ENCODE data around the gene FAAP20.
A peak's percentile ranks its signal among the peaks of the same experiment; 100 is the strongest.

The FAAP20 gene

DNA sequence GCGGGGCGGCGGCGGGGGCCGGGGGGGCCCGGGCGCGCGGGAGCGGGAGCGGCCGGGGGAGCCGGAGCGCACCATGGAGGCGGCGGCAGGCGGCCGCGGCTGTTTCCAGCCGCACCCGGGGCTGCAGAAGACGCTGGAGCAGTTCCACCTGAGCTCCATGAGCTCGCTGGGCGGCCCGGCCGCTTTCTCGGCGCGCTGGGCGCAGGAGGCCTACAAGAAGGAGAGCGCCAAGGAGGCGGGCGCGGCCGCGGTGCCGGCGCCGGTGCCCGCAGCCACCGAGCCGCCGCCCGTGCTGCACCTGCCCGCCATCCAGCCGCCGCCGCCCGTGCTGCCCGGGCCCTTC is 34.1 kb upstream of the FAAP20 start:
- TF ChIP-seq, protein P1, sequence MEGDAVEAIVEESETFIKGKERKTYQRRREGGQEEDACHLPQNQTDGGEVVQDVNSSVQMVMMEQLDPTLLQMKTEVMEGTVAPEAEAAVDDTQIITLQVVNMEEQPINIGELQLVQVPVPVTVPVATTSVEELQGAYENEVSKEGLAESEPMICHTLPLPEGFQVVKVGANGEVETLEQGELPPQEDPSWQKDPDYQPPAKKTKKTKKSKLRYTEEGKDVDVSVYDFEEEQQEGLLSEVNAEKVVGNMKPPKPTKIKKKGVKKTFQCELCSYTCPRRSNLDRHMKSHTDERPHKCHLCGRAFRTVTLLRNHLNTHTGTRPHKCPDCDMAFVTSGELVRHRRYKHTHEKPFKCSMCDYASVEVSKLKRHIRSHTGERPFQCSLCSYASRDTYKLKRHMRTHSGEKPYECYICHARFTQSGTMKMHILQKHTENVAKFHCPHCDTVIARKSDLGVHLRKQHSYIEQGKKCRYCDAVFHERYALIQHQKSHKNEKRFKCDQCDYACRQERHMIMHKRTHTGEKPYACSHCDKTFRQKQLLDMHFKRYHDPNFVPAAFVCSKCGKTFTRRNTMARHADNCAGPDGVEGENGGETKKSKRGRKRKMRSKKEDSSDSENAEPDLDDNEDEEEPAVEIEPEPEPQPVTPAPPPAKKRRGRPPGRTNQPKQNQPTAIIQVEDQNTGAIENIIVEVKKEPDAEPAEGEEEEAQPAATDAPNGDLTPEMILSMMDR (IDR thresholded peaks at IDR 0.05; ENCODE audit: unreplicated experiment in 3 of 3): no peak
- Mint-ChIP-seq H3K27me3 (ENCODE audit: low read depth) (no peaks in the 10 kb centered on the region), H3K36me3 (ENCODE audit: low read depth) (no peaks in the 10 kb centered on the region), H3K9me3 (no peaks in the 10 kb centered on the region), H3K27ac (peak overlapping the region; percentile 78 to 94 (median 92)), H3K4me1 (peaks cover 36% of the 10 kb centered on the region), H3K4me3 (peak overlapping the region; percentile 95 to 98 (median 97))

DNA sequence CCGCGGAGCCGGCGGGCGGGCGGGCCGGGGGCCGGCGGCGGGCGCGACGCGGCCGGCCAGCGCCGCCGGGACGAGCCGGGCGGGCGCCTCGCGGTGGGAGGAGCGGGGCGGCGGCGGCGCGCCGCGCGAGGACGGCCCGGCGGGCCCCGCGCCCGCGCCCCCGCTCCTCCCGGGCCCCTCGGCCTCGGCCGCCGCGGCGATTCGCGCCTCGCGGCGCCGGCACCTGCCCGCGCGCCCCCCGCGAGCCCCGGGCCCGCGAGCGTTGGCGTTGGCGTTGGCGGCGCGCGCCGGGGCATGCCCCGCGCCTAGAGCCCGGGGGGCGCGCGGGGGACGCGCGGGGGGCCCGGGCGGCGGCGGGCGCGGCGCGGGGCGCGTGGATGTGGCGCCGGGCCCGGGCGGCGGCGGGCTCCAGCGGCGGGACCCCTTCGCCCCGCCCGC is 33.6 kb upstream of the FAAP20 start, which contains the start of gene SKI:
SKI (plus strand) TSS at position 163 of the 438 bp plus-strand sequence. CDS start 448 bp downstream, outside the sequence.
- Mint-ChIP-seq H3K36me3 (ENCODE audit: low read depth) (no peaks in the 10 kb centered on the region), H3K27ac (peak within 1 kb of the TSS; percentile 78 to 94 (median 92)), H3K27me3 (ENCODE audit: low read depth) (no peaks in the 10 kb centered on the region), H3K4me3 (peak within 1 kb of the TSS; percentile 95 to 98 (median 97)), H3K4me1 (peaks cover 31% of the 10 kb centered on the region), H3K9me3 (no peaks in the 10 kb centered on the region)
- TF ChIP-seq, protein P1 (IDR thresholded peaks at IDR 0.05; ENCODE audit: unreplicated experiment in 3 of 3): no peak

GRCh38 chr1:2227346-2228156 is 33.0 kb upstream of the FAAP20 start:
- Mint-ChIP-seq H3K27me3 (ENCODE audit: low read depth) (no peaks in the 10 kb centered on the region), H3K27ac (no peak overlapping the region), H3K4me3 (peak overlapping the region; percentile 73 to 82 (median 79)), H3K36me3 (ENCODE audit: low read depth) (no peaks in the 10 kb centered on the region), H3K4me1 (peaks cover 25% of the 10 kb centered on the region), H3K9me3 (no peaks in the 10 kb centered on the region)
- TF ChIP-seq, protein P1 (IDR thresholded peaks at IDR 0.05; ENCODE audit: unreplicated experiment in 3 of 3): no peak

GRCh38 chr1:2226525-2227345 is 32.2 kb upstream of the FAAP20 start:
- Mint-ChIP-seq H3K27ac (peak overlapping the region; percentile 85 to 99 (median 98)), H3K4me3 (peak overlapping the region; percentile 88 to 98 (median 96)), H3K36me3 (ENCODE audit: low read depth) (no peaks in the 10 kb centered on the region), H3K27me3 (ENCODE audit: low read depth) (no peaks in the 10 kb centered on the region), H3K9me3 (no peaks in the 10 kb centered on the region), H3K4me1 (peaks cover 18% of the 10 kb centered on the region)
- TF ChIP-seq, protein P1 (IDR thresholded peaks at IDR 0.05; ENCODE audit: unreplicated experiment in 3 of 3): no peak

DNA sequence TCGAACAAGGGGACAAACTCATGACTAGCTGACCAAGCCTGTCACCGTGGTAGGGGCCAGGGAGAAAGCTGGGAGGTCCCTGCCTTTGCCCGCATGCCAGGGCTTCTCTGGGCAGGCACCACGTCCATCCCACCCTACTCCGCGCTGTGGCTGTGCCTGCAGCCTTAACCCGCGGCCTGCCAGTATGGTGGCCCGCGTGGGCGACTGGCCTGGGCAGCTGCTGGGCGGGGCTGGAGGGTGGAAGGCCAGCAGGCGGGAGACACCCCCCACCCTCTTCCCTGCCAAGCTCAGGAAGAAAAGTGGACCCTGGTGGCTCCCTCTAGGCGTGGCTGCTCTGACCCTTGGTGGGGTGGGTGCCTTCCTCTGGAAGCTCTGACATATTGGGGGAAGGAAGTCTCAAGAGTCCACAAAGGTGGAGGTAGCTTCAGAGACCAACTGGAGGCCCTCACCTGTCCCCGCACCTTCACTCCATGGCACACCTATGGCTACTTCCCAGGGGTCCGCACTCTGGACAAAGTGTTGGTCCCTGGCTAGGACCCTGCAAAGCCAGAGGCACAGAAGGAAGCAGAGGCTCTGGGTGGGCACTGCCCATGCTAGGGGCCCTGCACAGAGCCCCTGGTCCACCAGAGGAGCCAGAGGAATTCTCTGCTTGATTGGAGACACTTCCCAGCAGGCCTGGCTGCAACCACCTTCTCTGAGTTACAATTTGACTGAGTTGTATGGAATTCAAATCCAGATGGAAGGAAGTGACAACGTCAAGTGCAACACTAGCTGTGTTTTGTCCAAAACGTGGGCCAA is 30.3 kb upstream of the FAAP20 start:
- peak overlapping the region; percentile 37 to 78 (median 77) for H3K4me3 Mint-ChIP-seq
- H3K36me3 Mint-ChIP-seq (ENCODE audit: low read depth): no peaks in the 10 kb centered on the region
- H3K27me3 Mint-ChIP-seq (ENCODE audit: low read depth): no peaks in the 10 kb centered on the region

More for the DNA sequence above, 30.3 kb upstream of the FAAP20 start:
- H3K27ac Mint-ChIP-seq: peak overlapping the region in 2 of 3 experiments; percentile 41 to 75
- TF ChIP-seq, protein P1 (IDR thresholded peaks at IDR 0.05; ENCODE audit: unreplicated experiment in 3 of 3): no peak
- no peaks in the 10 kb centered on the region for H3K9me3 Mint-ChIP-seq
- peaks cover 5% of the 10 kb centered on the region for H3K4me1 Mint-ChIP-seq

Data from nephron (organoid).